ENCODE data around the gene CLIP3. TPM values are rescaled to one million over a fixed set of nuclear protein-coding genes. Genes with fewer than 3 reads are reported as not detected.

CLIP3 gene
- total RNA-seq, 1 donor from 2014 or later = 4.3 TPM

DNA sequence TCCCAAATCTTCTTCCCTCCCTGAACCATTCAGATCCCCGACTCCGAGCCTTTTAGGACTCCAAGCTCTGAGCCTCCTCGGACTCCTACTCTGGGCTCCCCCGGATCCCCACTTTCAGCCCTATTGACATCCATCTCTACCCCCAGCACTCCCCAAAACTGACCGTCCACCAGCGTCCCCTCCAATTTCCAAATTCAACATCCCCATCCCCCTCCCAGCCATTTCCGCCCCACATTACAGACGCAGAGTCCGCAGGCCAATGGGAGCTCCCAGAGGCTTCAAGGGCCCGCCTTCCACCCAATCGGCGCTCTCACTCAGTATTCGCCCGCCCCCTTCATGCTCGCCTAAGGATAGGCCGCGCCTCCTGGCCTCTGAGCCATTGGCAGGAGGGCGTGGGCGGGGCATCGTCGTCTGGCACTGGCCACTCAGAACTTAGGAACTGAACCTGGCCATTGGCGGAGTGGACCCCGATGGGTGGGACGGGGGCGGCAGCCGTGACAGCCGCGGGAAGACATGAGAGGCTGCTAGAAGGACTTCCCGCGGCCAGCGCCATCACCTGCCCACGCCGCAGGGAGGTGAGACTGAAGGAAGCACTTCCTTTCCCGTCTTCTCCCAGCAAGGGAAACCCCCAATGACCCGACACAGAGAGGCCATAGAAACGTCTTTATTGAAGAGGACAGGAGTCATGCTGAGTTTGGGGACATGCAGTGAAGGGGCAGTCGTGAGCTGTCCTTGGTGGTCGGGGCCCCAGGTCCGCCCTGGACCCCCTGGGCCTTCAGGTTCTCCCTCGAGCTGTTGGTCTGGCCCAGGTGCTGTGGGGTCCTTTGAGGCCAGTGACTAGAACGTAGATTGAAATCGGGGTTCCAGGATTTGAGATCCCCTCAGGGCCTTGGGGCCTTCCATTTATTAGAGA is 18.4 kb downstream of the CLIP3 start, which contains the start of gene ALKBH6:
Gene ALKBH6 (minus strand): TSS at position 202 of the 913 bp plus-strand sequence. CDS start 816 bp downstream, outside the sequence.
- TF ChIP-seq, protein P1, sequence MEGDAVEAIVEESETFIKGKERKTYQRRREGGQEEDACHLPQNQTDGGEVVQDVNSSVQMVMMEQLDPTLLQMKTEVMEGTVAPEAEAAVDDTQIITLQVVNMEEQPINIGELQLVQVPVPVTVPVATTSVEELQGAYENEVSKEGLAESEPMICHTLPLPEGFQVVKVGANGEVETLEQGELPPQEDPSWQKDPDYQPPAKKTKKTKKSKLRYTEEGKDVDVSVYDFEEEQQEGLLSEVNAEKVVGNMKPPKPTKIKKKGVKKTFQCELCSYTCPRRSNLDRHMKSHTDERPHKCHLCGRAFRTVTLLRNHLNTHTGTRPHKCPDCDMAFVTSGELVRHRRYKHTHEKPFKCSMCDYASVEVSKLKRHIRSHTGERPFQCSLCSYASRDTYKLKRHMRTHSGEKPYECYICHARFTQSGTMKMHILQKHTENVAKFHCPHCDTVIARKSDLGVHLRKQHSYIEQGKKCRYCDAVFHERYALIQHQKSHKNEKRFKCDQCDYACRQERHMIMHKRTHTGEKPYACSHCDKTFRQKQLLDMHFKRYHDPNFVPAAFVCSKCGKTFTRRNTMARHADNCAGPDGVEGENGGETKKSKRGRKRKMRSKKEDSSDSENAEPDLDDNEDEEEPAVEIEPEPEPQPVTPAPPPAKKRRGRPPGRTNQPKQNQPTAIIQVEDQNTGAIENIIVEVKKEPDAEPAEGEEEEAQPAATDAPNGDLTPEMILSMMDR (conservative IDR thresholded peaks at IDR 0.05; ENCODE audit: low read depth, low read length) = no peak
- peak; percentile 78 for DNase-seq (ENCODE audit: low read depth)
- peak within 1 kb of the TSS; percentile 69 for H3K4me3 ChIP-seq (ENCODE audit: low read depth, low read length)

DNA sequence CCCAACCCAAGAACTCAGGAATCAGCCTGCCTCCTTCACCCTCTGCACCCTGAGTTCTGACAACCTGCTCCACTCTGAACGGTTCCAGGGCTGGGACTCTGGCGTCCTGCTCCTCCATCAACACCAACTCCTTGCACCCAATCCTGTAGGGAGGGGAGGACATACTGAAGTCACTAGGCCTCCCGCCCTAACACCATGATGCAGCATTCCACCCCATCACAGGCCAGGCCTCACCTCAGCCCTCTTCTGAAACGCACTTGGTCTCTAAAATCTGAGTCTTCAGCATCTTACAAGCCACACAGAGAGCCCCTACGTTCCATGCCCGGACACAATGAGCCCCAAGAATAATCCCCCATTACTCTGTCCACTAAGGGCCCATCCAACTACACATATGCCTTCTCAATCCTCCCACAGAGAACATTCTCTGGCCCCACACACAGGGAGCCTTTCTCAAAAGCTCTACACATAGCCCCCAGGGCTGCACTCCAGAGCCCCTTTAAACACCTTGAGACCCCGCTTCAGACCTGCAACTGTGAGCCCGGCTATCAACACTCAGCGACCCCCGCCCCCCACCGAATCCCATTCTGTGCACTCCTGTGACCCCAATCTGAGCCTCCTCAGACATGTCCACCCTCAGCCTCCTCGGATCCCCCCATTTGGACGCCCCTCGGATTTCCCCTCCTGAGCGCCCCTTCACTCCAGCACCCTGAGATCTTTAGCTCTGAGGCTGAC is 19.2 kb downstream of the CLIP3 start:
- TF ChIP-seq, protein P1 (conservative IDR thresholded peaks at IDR 0.05; ENCODE audit: low read depth, low read length) = no peak
- no peak for DNase-seq (ENCODE audit: low read depth)
- H3K4me3 ChIP-seq (ENCODE audit: low read depth, low read length) = peak overlapping the region; percentile 69

DNA sequence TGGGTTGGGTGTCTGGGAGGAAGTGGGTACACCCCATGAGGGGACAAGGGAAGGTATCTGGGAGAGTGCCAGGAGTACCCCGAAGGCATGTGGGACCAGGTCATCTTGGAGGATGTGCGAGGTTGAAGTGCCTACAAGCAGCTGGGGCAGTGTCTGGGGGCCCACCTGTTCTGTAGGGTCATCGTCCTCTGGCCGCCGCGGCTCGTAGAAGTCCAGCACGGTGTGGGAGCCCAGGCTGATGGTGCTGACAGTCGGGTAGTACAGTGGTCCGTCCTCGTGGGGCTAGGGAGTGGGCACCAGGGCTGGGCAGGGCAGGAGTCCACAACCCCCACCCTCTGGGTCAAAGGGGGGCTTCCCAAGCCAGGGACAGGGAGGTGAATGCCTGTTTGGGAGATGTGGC is 22.3 kb downstream of the CLIP3 start:
- no peak for DNase-seq (ENCODE audit: low read depth)
- H3K4me3 ChIP-seq (ENCODE audit: low read depth, low read length) = no peak overlapping the region
- TF ChIP-seq, protein P1 (conservative IDR thresholded peaks at IDR 0.05; ENCODE audit: low read depth, low read length) = no peak

DNA sequence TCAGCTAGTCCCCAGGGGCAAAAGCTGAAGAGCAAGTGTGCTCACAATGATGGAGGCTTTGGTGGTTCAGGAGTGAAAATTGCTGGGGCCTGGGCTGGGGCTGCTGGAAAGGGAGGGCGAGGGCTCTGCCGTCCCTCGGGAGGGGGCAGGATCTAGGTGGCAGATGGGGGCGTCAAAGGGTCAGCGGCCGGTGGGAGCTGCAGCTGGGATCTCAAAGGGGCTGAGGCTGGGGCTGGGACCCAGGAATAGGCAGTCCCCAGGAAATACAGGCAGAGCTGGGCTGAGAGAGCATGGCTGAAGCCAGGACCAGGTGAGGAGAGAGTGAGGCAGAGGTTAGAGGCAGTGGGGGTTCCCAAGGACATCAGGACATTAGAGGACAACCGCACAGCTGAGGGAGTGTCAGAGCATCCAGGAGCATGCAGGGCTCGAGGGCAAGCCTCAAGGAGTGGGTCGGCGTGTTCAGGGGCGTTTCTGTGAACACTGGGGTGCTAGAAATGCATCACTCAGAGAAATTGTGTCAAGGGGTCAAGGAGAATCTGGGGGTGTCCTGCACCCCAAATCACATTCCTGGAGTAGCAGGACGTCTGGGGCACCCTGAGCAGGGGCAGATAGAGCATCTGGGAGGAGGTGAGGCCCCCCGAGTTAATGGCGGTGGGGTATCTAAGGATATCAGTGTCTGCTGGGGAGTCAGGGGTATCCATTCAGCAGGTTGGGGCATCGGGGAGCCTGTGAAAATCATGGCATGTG is 22.9 kb downstream of the CLIP3 start:
- TF ChIP-seq, protein P1 (conservative IDR thresholded peaks at IDR 0.05; ENCODE audit: low read depth, low read length) = no peak

DNA sequence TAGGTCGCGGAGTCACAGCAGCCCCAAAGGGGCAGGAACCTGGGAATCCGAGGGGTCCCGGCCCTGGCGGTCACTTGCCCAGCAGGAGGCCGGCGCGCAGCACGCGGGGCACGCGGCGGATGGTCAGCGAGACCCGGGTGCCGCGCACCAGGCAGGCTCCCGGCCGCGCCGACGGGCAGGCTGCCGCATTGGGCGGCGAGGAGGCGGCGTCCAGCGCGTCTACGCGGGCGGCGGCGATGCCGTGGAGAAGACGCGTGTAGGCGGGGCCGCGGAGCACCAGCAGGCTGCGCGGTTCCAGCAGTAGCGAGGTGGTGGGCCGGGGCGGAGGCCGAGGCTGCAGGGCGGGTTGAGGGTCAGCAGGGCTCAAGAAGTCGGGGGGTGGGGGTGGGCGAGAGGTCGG is 23.5 kb downstream of the CLIP3 start:
- peak overlapping the region; percentile 53 for H3K4me3 ChIP-seq (ENCODE audit: low read depth, low read length)
- DNase-seq (ENCODE audit: low read depth) = no peak
- TF ChIP-seq, protein P1 (conservative IDR thresholded peaks at IDR 0.05; ENCODE audit: low read depth, low read length) = no peak

More for the DNA sequence above, 22.9 kb downstream of the CLIP3 start:
- peak overlapping the region; percentile 53 for H3K4me3 ChIP-seq (ENCODE audit: low read depth, low read length)
- no peak for DNase-seq (ENCODE audit: low read depth)

DNA sequence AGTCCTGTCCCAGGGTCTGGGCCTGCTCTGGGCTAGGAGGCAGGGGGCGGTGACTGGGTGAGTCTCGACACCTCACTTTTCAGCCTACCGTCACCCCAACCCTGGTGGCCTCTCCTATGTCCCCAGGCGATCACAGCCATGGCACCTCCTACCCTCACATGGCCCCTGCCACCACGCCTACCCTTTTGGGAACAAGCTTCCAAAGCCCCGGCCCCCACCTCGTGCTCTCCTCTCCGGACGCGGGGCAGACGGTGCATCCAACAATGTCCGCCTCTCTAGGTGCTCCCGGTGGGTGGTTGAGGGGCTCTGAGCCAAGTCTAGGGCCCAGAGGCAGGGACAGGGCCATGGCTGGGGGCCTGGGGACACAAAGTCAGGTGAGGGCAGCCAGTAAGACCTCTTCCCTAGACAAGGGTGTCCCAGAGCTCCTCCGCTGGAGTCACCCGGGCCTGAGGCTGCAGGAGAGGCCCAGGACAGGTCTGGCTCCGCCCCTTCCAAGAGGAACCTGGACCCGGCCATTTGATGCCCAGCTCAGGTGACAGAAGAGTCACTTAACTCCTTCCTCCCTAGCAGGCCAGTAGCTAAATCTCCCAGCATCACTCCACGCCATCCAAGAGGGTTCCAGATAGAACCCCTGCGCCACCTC is 24.2 kb downstream of the CLIP3 start, which contains the start of gene SYNE4:
Gene SYNE4 (minus strand): TSS at position 478 of the 643 bp plus-strand sequence. CDS start 132 bp downstream, at position 346.
- H3K4me3 ChIP-seq (ENCODE audit: low read depth, low read length) = peak within 1 kb of the TSS; percentile 53
- DNase-seq (ENCODE audit: low read depth) = no peak
- TF ChIP-seq, protein P1 (conservative IDR thresholded peaks at IDR 0.05; ENCODE audit: low read depth, low read length) = no peak
